Gastrocnemius medialis (tissue), 4 donors: Measurements from ENCODE around the gene RIMS4.

Source experiments
- POLR2A ChIP-seq, 2 donors: fragments of 450-650 bp; IDR thresholded peaks; one replicate each; pipeline ENCODE4 v1.6.1; 2017; ENCODE audit warnings: antibody characterized with exemption in 2 of 2, mild to moderate bottlenecking in 2 of 2, moderate library complexity in 2 of 2
- TF ChIP-seq, protein P1 (sequence below), 5 experiments: fragments of 450-650 bp in 3 of 5; fragments of 200-600 bp in 2 of 5; sonication (generic) in 2 of 5; IDR thresholded peaks in 4 of 5; conservative IDR thresholded peaks in 1 of 5; 1 replicate in 4 of 5; 2 replicates in 1 of 5; pipeline ENCODE4 v1.5.1; 2016 to 2019; ENCODE audit warnings: antibody characterized with exemption in 5 of 5, mild to moderate bottlenecking in 3 of 5, moderate library complexity in 3 of 5

DNA sequence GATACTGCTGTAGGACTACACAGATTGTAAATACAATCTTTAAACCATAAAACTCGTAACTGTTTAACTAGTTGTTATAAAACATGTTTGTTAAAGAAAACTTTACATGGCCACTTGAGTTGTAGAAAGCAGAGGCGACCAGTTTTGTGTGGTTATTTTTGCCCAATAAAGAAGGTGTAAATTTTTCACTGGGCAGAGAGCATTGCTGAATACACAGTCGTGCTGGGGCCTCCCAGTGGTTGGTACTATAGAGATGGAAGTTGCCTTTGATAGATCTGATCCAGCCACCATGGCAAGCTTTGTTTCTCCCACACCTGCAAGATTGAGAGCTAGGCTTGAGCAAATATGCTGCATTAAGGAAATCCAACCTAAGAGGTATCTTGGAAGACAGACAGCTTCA is 41.2 kb upstream of the RIMS4 start:
- TF ChIP-seq, protein P1, sequence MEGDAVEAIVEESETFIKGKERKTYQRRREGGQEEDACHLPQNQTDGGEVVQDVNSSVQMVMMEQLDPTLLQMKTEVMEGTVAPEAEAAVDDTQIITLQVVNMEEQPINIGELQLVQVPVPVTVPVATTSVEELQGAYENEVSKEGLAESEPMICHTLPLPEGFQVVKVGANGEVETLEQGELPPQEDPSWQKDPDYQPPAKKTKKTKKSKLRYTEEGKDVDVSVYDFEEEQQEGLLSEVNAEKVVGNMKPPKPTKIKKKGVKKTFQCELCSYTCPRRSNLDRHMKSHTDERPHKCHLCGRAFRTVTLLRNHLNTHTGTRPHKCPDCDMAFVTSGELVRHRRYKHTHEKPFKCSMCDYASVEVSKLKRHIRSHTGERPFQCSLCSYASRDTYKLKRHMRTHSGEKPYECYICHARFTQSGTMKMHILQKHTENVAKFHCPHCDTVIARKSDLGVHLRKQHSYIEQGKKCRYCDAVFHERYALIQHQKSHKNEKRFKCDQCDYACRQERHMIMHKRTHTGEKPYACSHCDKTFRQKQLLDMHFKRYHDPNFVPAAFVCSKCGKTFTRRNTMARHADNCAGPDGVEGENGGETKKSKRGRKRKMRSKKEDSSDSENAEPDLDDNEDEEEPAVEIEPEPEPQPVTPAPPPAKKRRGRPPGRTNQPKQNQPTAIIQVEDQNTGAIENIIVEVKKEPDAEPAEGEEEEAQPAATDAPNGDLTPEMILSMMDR (IDR thresholded peaks at IDR 0.05 in 4 of 5, conservative IDR thresholded peaks at IDR 0.05 in 1 of 5), result no peak
- TF ChIP-seq POLR2A (IDR thresholded peaks at IDR 0.05), result no peak
